ENCODE results near the gene GABPB2.

DNA sequence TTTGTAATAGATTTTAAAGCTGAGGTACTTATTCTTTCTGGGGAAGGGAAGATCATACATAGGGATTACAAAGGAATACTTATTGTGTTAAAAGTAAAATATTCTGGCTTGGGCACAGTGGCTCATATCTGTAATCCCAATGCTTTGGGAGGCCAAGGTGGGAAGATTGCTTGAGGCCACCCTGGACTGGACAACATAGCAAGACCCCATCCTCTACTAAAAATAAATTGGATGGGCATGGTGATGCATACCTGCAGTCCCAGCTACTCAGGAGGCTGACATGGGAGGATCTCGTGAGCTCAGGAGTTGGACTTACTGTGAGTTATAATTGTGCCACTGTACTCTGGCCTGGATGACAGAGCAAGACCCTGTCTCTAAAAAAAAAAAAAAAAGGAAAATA is 27.6 kb downstream of the GABPB2 start:
- no peak for TF ChIP-seq YY1 (IDR thresholded peaks at IDR 0.05; ENCODE audit: insufficient read depth, insufficient read length)
- TF ChIP-seq SUZ12 (IDR thresholded peaks at IDR 0.05; ENCODE audit: extremely low read depth, insufficient read depth, insufficient read length), result no peak
- TF ChIP-seq ZNF274 (IDR thresholded peaks at IDR 0.05; ENCODE audit: low read depth, low read length), result no peak

Measured in NT2/D1 (cell line).